Measurements from ENCODE around the gene SPPL3.

DNA sequence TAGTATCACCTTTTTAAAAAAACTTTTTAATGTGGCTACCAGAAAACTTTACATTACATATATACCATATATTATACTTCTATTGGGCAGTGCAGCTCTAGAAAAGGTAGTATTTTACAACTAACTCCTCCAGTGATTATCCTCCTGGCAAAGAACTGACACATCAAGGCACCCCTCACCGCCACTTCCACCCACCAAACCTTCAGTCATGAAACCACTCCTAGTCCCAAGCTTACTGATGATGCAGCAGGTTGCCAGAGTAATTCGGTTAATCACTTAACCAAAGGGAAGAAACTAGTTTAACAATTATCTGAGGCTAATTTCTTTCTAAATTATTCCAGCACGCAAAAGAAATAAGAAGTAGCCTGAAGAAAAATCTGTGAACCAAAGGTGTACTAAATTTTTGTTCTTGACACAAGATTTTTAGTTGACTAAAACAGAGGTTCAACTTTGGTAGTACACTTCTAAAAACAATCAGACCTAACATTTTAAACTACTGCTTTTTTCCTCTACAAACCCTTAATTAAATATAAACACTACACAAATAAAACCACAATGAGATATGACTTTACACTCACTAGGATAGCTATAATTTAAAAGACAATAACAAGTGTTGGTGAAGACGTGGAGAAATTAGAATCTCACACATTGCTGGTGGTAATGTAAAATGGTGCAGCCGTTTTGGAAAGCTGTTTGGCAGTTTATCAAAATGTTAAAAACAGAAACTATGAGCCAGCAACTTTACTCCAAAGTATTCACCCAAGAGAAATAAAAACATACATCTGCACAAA lies 16.7 kb downstream of the SPPL3 start:
- TF ChIP-seq CTCF (IDR thresholded peaks at IDR 0.05) (no peak), POLR2A (IDR thresholded peaks at IDR 0.05) (no peak)
